Prostate gland (tissue), 2 donors: ENCODE measurements around the gene CLEC2D.

ENCODE experiments used
- POLR2A ChIP-seq: fragments of 450-650 bp; IDR thresholded peaks from one replicate; pipeline ENCODE4 v1.6.1; 2016; ENCODE audit warnings: antibody characterized with exemption, mild to moderate bottlenecking
- POLR2AphosphoS5 ChIP-seq: sonication (generic); formaldehyde crosslinking; IDR thresholded peaks from one replicate; pipeline ENCODE4 v1.6.1; 2017; ENCODE audit warnings: antibody characterized with exemption
- TF ChIP-seq, protein P1 (sequence below), 4 experiments: fragments of 200-600 bp in 2 of 4; fragments of 450-650 bp in 2 of 4; sonication (generic) in 2 of 4; IDR thresholded peaks; 1 replicate in 3 of 4; 2 replicates in 1 of 4; pipeline ENCODE4 v1.5.1; 2016 to 2019; ENCODE audit warnings: antibody characterized with exemption in 4 of 4, mild to moderate bottlenecking in 2 of 4, moderate library complexity in 2 of 4

DNA sequence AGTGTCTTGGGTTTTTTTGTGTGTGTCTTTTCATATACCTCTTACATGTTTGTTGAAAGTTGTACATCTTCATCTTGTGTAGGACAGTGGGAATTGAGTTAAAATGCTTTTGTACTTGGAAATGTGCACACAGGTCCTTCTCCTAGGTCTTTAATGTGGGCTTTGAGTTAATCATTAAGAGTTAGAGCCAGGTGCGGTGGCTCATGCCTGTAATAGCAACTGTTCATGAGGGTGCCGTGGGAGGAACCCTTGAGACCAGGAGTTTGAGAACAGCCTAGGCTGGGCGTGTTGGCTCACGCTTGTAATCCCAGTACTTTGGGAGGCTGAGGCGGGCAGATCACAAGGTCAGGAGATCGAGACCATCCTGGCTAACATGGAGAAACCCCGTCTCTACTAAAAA, 49.5 kb downstream of the CLEC2D start:
- TF ChIP-seq, protein P1, sequence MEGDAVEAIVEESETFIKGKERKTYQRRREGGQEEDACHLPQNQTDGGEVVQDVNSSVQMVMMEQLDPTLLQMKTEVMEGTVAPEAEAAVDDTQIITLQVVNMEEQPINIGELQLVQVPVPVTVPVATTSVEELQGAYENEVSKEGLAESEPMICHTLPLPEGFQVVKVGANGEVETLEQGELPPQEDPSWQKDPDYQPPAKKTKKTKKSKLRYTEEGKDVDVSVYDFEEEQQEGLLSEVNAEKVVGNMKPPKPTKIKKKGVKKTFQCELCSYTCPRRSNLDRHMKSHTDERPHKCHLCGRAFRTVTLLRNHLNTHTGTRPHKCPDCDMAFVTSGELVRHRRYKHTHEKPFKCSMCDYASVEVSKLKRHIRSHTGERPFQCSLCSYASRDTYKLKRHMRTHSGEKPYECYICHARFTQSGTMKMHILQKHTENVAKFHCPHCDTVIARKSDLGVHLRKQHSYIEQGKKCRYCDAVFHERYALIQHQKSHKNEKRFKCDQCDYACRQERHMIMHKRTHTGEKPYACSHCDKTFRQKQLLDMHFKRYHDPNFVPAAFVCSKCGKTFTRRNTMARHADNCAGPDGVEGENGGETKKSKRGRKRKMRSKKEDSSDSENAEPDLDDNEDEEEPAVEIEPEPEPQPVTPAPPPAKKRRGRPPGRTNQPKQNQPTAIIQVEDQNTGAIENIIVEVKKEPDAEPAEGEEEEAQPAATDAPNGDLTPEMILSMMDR (IDR thresholded peaks at IDR 0.05), result no peak
- TF ChIP-seq POLR2AphosphoS5, result no peak
- TF ChIP-seq POLR2A, result no peak
